Activated naive CD4-positive, alpha-beta T cell treated with anti-CD3 and anti-CD28 coated beads, Interleukin-2, amount 50 U/mL, for 72 hours (primary cell): Measurements from ENCODE around the gene DNAJC5. TPM values are rescaled to one million over a fixed set of nuclear protein-coding genes. Genes with fewer than 3 reads are reported as not detected.
A peak's percentile ranks its signal among the peaks of the same experiment; 100 is the strongest.

ENCODE experiments used
- ATAC-seq, 2 donors: fragments of 150-1000 bp; cut with Tn5 transposase; 2 replicates each; pipeline ENCODE4 v1.10.0; 2021; ENCODE audit warnings: mild to moderate bottlenecking in 2 of 2, moderate library complexity in 2 of 2
- DNase-seq, 2 donors: peaks; one replicate each; pipeline ENCODE4 v3.0.0; 2021 to 2022; ENCODE audit warnings: low spot score in 2 of 2
- H3K27ac Mint-ChIP-seq, 2 donors: one replicate each; pipeline ENCODE4 v1.8.0; 2022; ENCODE audit warnings: mild to moderate bottlenecking in 2 of 2, mixed read lengths in 2 of 2
- H3K36me3 Mint-ChIP-seq, 2 donors: one replicate each; pipeline ENCODE4 v1.8.0; 2022; ENCODE audit warnings: mixed read lengths in 2 of 2
- H3K9me3 Mint-ChIP-seq, 2 donors: one replicate each; pipeline ENCODE4 v1.8.0; 2022; ENCODE audit warnings: mixed read lengths in 2 of 2
- total RNA-seq, 2 donors: library from RNA; stranded (reverse); gene quantifications; one replicate each; pipeline ENCODE4 v1.2.3, GENCODE V29; 2022

DNAJC5 gene
- total RNA-seq, 2 donors from 2014 or later = 30.7 to 41.9 TPM

GRCh38 chr20:63980806-63981728, 86.1 kb downstream of the DNAJC5 start, which contains the start of gene PRPF6:
Gene PRPF6, plus strand, starts transcription at chr20:63981132. Its CDS starts 114 bp downstream, at chr20:63981246.
- peaks cover 30 to 42% of the 10 kb centered on the region in 2 donors for H3K36me3 Mint-ChIP-seq
- no peaks in the 10 kb centered on the region for H3K9me3 Mint-ChIP-seq
- DNase-seq (peak; percentile 96), ATAC-seq (peak; percentile 64 to 65)
- H3K27ac Mint-ChIP-seq = peak within 1 kb of the TSS; percentile 93 to 99

- Mint-ChIP-seq H3K9me3 (no peaks in the 10 kb centered on the region), H3K36me3 (peaks cover 27 to 29% of the 10 kb centered on the region in 2 donors), H3K27ac (peak overlapping the region; percentile 79 to 93)
- no peak for ATAC-seq
- no peak for DNase-seq
Measured at GRCh38 chr20:63982937-63983336, 88.0 kb downstream of the DNAJC5 start.

Other genes starting within 250 kb of the DNAJC5 start
- gene STMN3, start 241.7 kb upstream of the DNAJC5 start, total RNA-seq = 10 to 100 TPM; 13.8 to 19.5 TPM
- 10 to 100 TPM; 45.7 to 51.4 TPM for gene RTEL1, start 236.8 kb upstream of the DNAJC5 start, total RNA-seq
- gene TNFRSF6B, start 198.5 kb upstream of the DNAJC5 start, total RNA-seq = not detected
- 10 to 100 TPM; 36.1 to 53.4 TPM for gene ARFRP1, start 187.2 kb upstream of the DNAJC5 start, total RNA-seq
- 10 to 100 TPM; 12.5 to 24.0 TPM for gene ZGPAT, start 187.1 kb upstream of the DNAJC5 start, total RNA-seq
- gene LIME1, start 158.5 kb upstream of the DNAJC5 start, total RNA-seq = 10 to 100 TPM in 1 of 2 donors, 1 to 10 TPM in 1; 6.3 to 18.2 TPM
- gene SLC2A4RG, start 155.3 kb upstream of the DNAJC5 start, total RNA-seq = 10 to 100 TPM; 24.7 to 37.2 TPM
- 1 to 10 TPM in 1 of 2 donors, under 1 TPM in 1; 0.39 to 1.2 TPM for gene ZBTB46, start 63.9 kb upstream of the DNAJC5 start, total RNA-seq
- gene ABHD16B, start 33.6 kb upstream of the DNAJC5 start, total RNA-seq = not detected
- 10 to 100 TPM; 31.3 to 62.1 TPM for gene TPD52L2, start 29.9 kb upstream of the DNAJC5 start, total RNA-seq
- gene UCKL1, start 61.3 kb downstream of the DNAJC5 start, total RNA-seq = 10 to 100 TPM; 21.3 to 32.7 TPM
- gene ZNF512B, start 74.8 kb downstream of the DNAJC5 start, total RNA-seq = 10 to 100 TPM in 1 of 2 donors, 1 to 10 TPM in 1; 10.0 to 21.4 TPM
- gene SAMD10, start 84.5 kb downstream of the DNAJC5 start, total RNA-seq = 10 to 100 TPM in 1 of 2 donors, 1 to 10 TPM in 1; 8.2 to 65.4 TPM
- gene PRPF6, start 86.0 kb downstream of the DNAJC5 start, total RNA-seq = 10 to 100 TPM; 82.1 to 82.7 TPM
- gene C20orf204, start 141.1 kb downstream of the DNAJC5 start, total RNA-seq = 10 to 100 TPM; 14.2 to 18.8 TPM
- 1 to 10 TPM in 1 of 2 donors, under 1 TPM in 1; 0.39 to 1.4 TPM for gene SOX18, start 154.5 kb downstream of the DNAJC5 start, total RNA-seq
- 10 to 100 TPM; 21.9 to 79.3 TPM for gene TCEA2, start 168.1 kb downstream of the DNAJC5 start, total RNA-seq
- 10 to 100 TPM; 21.5 to 47.8 TPM for gene RGS19, start 184.4 kb downstream of the DNAJC5 start, total RNA-seq
- 1 to 10 TPM in 1 of 2 donors, under 1 TPM in 1; 0.32 to 1.2 TPM for gene OPRL1, start 185.0 kb downstream of the DNAJC5 start, total RNA-seq
- gene LKAAEAR1, start 189.3 kb downstream of the DNAJC5 start, total RNA-seq = not detected
- not detected for gene NPBWR2, start 212.4 kb downstream of the DNAJC5 start, total RNA-seq